ENCODE data around the gene OAS3. TPM values are rescaled to one million over a fixed set of nuclear protein-coding genes. Genes with fewer than 3 reads are reported as not detected.

The OAS3 gene
- total RNA-seq, 1 donor from 2014 or later = 6.4 TPM

DNA sequence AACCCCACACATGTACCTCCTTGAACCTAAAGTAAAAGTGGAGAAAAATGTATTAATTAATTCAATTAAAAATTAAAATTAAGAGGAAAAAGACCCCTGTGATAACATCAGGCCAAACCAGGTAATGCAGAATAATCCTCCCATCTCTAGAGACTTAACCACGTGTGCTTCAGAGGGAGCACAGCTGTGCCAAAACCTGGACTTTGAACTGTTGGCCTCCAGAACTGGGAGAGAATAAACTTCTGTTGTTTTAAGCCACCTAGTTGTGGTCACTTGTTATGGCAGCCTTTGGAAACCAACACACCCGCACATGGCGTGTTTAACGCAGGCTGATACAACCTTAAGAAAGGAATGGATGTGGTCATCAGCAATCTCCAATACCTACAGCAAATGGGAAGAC lies 63.9 kb downstream of the OAS3 start:
- no peak for DNase-seq (ENCODE audit: low spot score)
- intact Hi-C loops (cut with DNase I) = no loop called here

- intact Hi-C loops (cut with DNase I) = no loop called here
- no peak for DNase-seq (ENCODE audit: low spot score)
Measured at GRCh38 chr12:113002676-113003075, 64.4 kb downstream of the OAS3 start.

DNA sequence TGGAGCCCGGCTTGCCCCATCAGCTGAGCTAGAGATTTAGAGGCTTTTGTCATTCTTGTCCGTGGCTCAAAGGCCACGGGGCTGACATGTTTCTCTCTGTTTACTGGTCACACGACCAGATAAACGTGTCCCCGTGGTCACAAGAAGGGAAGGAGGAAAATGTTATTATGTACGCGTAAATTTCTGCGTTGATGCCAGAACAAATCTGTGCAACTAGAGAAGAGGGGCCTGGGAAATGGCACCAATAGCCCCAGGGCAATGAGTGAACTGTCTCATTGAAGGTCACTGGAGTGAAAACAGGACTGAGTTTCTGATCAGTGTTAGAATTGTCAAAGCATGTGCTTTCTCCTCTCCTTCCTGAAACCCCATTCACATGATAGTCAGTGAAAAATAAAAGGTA lies 65.4 kb downstream of the OAS3 start:
- intact Hi-C loops (cut with DNase I) = no loop called here
- no peak for DNase-seq (ENCODE audit: low spot score)

DNA sequence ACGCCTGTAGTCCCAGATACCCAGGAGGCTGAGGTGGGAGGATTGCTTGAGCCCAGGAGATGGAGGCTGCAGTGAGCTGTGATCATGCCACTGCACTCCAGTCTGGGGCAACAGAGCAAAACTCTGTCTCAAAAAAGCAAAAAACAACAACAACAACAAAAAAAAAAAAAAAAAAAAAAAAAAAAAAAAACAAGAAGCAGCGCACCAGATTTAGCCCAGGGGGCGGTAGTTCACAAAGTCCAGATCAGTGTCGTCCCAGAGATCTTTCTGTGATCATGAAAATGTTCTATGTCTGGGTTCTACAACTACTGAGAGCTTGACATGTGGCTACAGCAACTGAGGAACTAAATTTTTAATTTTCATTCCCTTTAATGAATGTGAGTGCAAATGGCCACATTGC lies 67.5 kb downstream of the OAS3 start:
- no peak for DNase-seq (ENCODE audit: low spot score)
- intact Hi-C loops (cut with DNase I) = no loop called here

GRCh38 chr12:113006206-113006605 lies 67.9 kb downstream of the OAS3 start:
- intact Hi-C loops (cut with DNase I) = no loop called here
- DNase-seq (ENCODE audit: low spot score) = no peak

- no peak for DNase-seq (ENCODE audit: low spot score)
- intact Hi-C loops (cut with DNase I) = no loop called here
Measured at GRCh38 chr12:113006641-113007040, 68.4 kb downstream of the OAS3 start.

- intact Hi-C loops (cut with DNase I) = no loop called here
- DNase-seq (ENCODE audit: low spot score) = no peak
Measured at GRCh38 chr12:113007166-113007565, 68.9 kb downstream of the OAS3 start.

DNA sequence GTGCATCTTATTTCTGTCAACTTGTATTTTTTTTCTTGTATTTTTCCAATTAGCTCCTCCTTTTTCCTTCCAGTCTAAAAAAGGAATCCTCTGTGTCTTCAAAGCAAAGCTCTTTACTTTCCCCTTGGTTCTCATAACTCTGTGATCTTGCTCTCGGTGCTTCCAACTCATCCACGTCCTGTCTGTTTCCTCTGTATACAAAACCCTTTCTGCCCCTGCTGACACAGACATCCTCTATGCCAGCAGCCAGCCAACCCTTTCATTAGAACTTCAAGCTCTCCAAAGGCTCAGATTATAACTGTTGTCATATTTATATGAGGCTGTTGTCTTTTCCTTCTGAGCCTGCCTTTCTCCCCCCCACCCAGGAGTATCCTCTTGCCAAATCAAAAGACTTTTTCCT lies 72.4 kb downstream of the OAS3 start:
- intact Hi-C loops (cut with DNase I) = no loop called here

GRCh38 chr12:113014565-113014964 lies 76.3 kb downstream of the OAS3 start:
- intact Hi-C loops (cut with DNase I) = no loop called here
- DNase-seq (ENCODE audit: low spot score) = no peak

More for the DNA sequence above, 72.4 kb downstream of the OAS3 start:
- DNase-seq (ENCODE audit: low spot score) = no peak

- intact Hi-C loops (cut with DNase I) = no loop called here
- DNase-seq (ENCODE audit: low spot score) = no peak
Measured at GRCh38 chr12:113016796-113017195, 78.5 kb downstream of the OAS3 start.

GRCh38 chr12:113019025-113019424 lies 80.8 kb downstream of the OAS3 start:
- DNase-seq (ENCODE audit: low spot score) = no peak
- intact Hi-C loops (cut with DNase I) = no loop called here

DNA sequence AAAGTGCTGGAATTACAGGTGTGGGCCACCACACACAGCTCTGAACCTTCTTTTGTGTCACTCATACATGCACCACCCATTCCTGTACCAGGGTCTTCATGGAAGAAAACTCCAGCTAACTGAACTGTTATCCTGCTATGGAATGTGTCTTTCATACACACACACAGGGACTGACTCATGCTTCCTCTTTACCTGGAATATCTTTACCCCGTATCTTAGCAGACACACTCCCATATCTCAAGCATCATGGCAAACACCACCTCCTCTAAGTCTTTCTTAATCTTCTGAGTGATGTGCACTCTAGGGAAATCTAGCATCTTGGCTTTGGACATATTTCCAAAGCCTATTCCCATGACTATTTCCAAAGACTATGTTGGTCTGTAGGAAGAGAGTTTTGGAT lies 83.2 kb downstream of the OAS3 start:
- DNase-seq (ENCODE audit: low spot score) = no peak
- intact Hi-C loops (cut with DNase I) = no loop called here

Other genes with a start within 250 kb of the OAS3 start
- 0.38 TPM for gene RPH3A, start 146.7 kb upstream of the OAS3 start, total RNA-seq
- gene OAS1, start 31.5 kb upstream of the OAS3 start, total RNA-seq = 4.0 TPM
- gene OAS2, start 40.0 kb downstream of the OAS3 start, total RNA-seq = 6.4 TPM
- gene DTX1, start 118.3 kb downstream of the OAS3 start, total RNA-seq = 2.6 TPM
- not detected for gene RASAL1, start 197.3 kb downstream of the OAS3 start, total RNA-seq
- gene CFAP73, start 211.2 kb downstream of the OAS3 start, total RNA-seq = not detected
- 35.5 TPM for gene DDX54, start 247.0 kb downstream of the OAS3 start, total RNA-seq
- gene RITA1, start 247.2 kb downstream of the OAS3 start, total RNA-seq = 11.0 TPM